Measurements from ENCODE around the gene GDA.

DNA sequence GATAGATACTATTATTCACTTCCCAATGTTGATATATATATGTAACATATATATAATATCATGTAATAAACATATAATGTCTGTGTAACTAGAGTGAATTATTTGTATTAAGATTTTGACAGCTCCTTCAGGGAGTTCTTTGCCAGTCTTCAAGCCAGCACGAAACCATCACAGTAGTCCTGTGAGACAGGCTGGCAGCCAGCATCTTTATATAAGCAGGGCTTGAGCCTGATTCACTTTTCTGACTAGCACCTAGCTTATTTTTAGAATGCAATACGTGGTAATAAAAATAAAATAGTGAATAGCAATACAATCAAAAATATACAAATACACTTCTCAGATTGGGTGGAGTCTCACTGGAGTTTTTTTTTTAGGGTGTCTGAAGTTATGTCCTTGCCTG lies 20.7 kb upstream of the GDA start:
- TF ChIP-seq, protein P1, sequence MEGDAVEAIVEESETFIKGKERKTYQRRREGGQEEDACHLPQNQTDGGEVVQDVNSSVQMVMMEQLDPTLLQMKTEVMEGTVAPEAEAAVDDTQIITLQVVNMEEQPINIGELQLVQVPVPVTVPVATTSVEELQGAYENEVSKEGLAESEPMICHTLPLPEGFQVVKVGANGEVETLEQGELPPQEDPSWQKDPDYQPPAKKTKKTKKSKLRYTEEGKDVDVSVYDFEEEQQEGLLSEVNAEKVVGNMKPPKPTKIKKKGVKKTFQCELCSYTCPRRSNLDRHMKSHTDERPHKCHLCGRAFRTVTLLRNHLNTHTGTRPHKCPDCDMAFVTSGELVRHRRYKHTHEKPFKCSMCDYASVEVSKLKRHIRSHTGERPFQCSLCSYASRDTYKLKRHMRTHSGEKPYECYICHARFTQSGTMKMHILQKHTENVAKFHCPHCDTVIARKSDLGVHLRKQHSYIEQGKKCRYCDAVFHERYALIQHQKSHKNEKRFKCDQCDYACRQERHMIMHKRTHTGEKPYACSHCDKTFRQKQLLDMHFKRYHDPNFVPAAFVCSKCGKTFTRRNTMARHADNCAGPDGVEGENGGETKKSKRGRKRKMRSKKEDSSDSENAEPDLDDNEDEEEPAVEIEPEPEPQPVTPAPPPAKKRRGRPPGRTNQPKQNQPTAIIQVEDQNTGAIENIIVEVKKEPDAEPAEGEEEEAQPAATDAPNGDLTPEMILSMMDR (IDR thresholded peaks at IDR 0.05; ENCODE audit: low read depth, low read length), result no peak
- TF ChIP-seq POLR2A (IDR thresholded peaks at IDR 0.05; ENCODE audit: extremely low read depth, insufficient read length) (no peak), MYC (IDR thresholded peaks at IDR 0.05; ENCODE audit: low read depth, low read length) (no peak)

All from NB4 (cell line).